Neural cell (in vitro differentiated cells): ENCODE data around the gene RGS16. TPM values are rescaled to one million over a fixed set of nuclear protein-coding genes. Genes with fewer than 3 reads are reported as not detected.

Source experiments
- H2AFZ ChIP-seq: fragments of 200-600, 300-800 bp; sonication (generic), shearing (Covaris generic); 2 replicates; pipeline ENCODE4 v1.6.0; 2014; ENCODE audit warnings: low read depth, mild to moderate bottlenecking, antibody characterized with exemption, low read length, moderate library complexity
- H3F3A ChIP-seq: fragments of 200-600 bp; shearing (Covaris generic); 2 replicates; pipeline ENCODE4 v1.6.1; 2016; ENCODE audit warnings: mild to moderate bottlenecking, moderate library complexity, mixed read lengths, antibody characterized with exemption, low read length; ENCODE audit not compliant: insufficient read depth, poor library complexity, severe bottlenecking
- H3K27ac ChIP-seq: fragments of 200-600, 300-800 bp; sonication (generic), shearing (Covaris generic); 2 replicates; pipeline ENCODE4 v1.5.1; 2014; ENCODE audit warnings: mild to moderate bottlenecking, low read length, moderate library complexity
- H3K27me3 ChIP-seq: fragments of 300-800, 200-600 bp; sonication (generic), shearing (Covaris generic); 2 replicates; pipeline ENCODE4 v1.6.0; 2014; ENCODE audit warnings: mild to moderate bottlenecking, low read depth, low read length, moderate library complexity; ENCODE audit not compliant: insufficient read depth
- H3K36me3 ChIP-seq: fragments of 300-800, 200-600 bp; sonication (generic), shearing (Covaris generic); 2 replicates; pipeline ENCODE4 v1.5.1; 2014; ENCODE audit warnings: mild to moderate bottlenecking, antibody characterized with exemption, low read length, moderate library complexity; ENCODE audit not compliant: insufficient read depth
- H3K4me2 ChIP-seq: fragments of 300-800, 200-600 bp; sonication (generic), shearing (Covaris generic); 2 replicates; pipeline ENCODE4 v1.6.0; 2014; ENCODE audit warnings: mild to moderate bottlenecking, low read length
- H3K4me3 ChIP-seq: fragments of 300-800, 200-600 bp; sonication (generic), shearing (Covaris generic); 2 replicates; pipeline ENCODE4 v1.5.1; 2014; ENCODE audit warnings: mild to moderate bottlenecking, low read length, moderate library complexity
- H3K79me2 ChIP-seq: fragments of 200-600 bp; shearing (Covaris generic); replicated peaks from 2 replicates; pipeline ENCODE4 v1.6.0; 2014; ENCODE audit warnings: mild to moderate bottlenecking, low read length, moderate library complexity; ENCODE audit not compliant: insufficient read depth
- H3K9ac ChIP-seq: fragments of 300-800, 200-600 bp; sonication (generic), shearing (Covaris generic); 2 replicates; pipeline ENCODE4 v1.6.1; 2016; ENCODE audit warnings: mild to moderate bottlenecking, low read length, mixed read lengths
- H3K9me2 ChIP-seq: fragments of 200-600 bp; shearing (Covaris generic); 2 replicates; pipeline ENCODE4 v1.6.1; 2016; ENCODE audit warnings: mild to moderate bottlenecking, low read length, mixed read lengths; ENCODE audit not compliant: insufficient read depth
- H3K9me3 ChIP-seq: fragments of 200-600, 300-800 bp; sonication (generic), shearing (Covaris generic); 2 replicates; pipeline ENCODE4 v1.6.1; 2016; ENCODE audit warnings: mild to moderate bottlenecking, mixed run types, low read length, moderate library complexity, mixed read lengths
- H4K20me1 ChIP-seq: fragments of 200-600 bp; shearing (Covaris generic); 2 replicates; pipeline ENCODE4 v1.6.1; 2016; ENCODE audit warnings: mild to moderate bottlenecking, mixed run types; ENCODE audit not compliant: insufficient read depth
- EP300 ChIP-seq: fragments of 450-650 bp; conservative IDR thresholded peaks from 2 replicates; pipeline ENCODE4 v1.6.1; 2014; ENCODE audit warnings: antibody characterized with exemption, mild to moderate bottlenecking, moderate library complexity; ENCODE audit not compliant: poor library complexity, severe bottlenecking
- EZH2 ChIP-seq: fragments of 200-600, 300-800 bp; shearing (Covaris generic), sonication (generic); IDR thresholded peaks from 2 replicates; pipeline ENCODE4 v1.6.1; 2014; ENCODE audit warnings: antibody characterized with exemption, low read length, borderline replicate concordance, mild to moderate bottlenecking; ENCODE audit not compliant: insufficient read depth, poor library complexity, severe bottlenecking
- MXI1 ChIP-seq: fragments of 450-650 bp; conservative IDR thresholded peaks from 2 replicates; pipeline ENCODE4 v1.6.1; 2014; ENCODE audit warnings: antibody characterized with exemption, mild to moderate bottlenecking; ENCODE audit not compliant: poor library complexity, severe bottlenecking
- POLR2AphosphoS5 ChIP-seq: IDR thresholded peaks from 2 replicates; pipeline ENCODE4 v1.6.1; 2012
- RAD21 ChIP-seq: fragments of 450-650 bp; conservative IDR thresholded peaks from 2 replicates; pipeline ENCODE4 v1.6.1; 2014; ENCODE audit warnings: antibody characterized with exemption, mild to moderate bottlenecking, moderate library complexity
- REST ChIP-seq: IDR thresholded peaks from 2 replicates; pipeline ENCODE4 v1.6.1; 2012; ENCODE audit warnings: borderline replicate concordance
- SMC3 ChIP-seq: fragments of 450-650 bp; conservative IDR thresholded peaks from 2 replicates; pipeline ENCODE4 v1.6.1; 2014; ENCODE audit warnings: antibody characterized with exemption, mild to moderate bottlenecking, moderate library complexity; ENCODE audit not compliant: poor library complexity
- TAF1 ChIP-seq: IDR thresholded peaks from 2 replicates; pipeline ENCODE4 v1.6.1; 2012; ENCODE audit warnings: low read depth
- polyA plus RNA-seq: library from polyadenylated mRNA; depleted of rRNA; stranded (reverse); fragments of >200 nt; gene quantifications from 2 replicates; pipeline ENCODE4 v1.2.3, GENCODE V29; 2014
- TF ChIP-seq, protein P1 (sequence below): fragments of 450-650 bp; IDR thresholded peaks from 2 replicates; pipeline ENCODE4 v1.5.1; 2014; ENCODE audit warnings: antibody characterized with exemption, mild to moderate bottlenecking, moderate library complexity; ENCODE audit not compliant: poor library complexity, severe bottlenecking

The RGS16 gene
- polyA plus RNA-seq, 1 donor from 2014 or later: 1.1 TPM

- Histone ChIP-seq H3K36me3 (no peaks in the 10 kb centered on the region), H3K4me2 (no peak overlapping the region), H3F3A (no peaks in the 10 kb centered on the region), H3K9me2 (no peaks in the 10 kb centered on the region), H3K4me3 (no peak overlapping the region), H3K9me3 (no peaks in the 10 kb centered on the region), H2AFZ (no peak overlapping the region), H3K9ac (no peak overlapping the region), H3K27ac (no peak overlapping the region), H3K79me2 (no peaks in the 10 kb centered on the region), H4K20me1 (no peaks in the 10 kb centered on the region), H3K27me3 (no peaks in the 10 kb centered on the region)
- TF ChIP-seq RAD21 (no peak), REST (no peak), MXI1 (no peak), TAF1 (no peak), POLR2AphosphoS5 (no peak), SMC3 (no peak), EP300 (no peak), EZH2 (no peak)
- TF ChIP-seq, protein P1, sequence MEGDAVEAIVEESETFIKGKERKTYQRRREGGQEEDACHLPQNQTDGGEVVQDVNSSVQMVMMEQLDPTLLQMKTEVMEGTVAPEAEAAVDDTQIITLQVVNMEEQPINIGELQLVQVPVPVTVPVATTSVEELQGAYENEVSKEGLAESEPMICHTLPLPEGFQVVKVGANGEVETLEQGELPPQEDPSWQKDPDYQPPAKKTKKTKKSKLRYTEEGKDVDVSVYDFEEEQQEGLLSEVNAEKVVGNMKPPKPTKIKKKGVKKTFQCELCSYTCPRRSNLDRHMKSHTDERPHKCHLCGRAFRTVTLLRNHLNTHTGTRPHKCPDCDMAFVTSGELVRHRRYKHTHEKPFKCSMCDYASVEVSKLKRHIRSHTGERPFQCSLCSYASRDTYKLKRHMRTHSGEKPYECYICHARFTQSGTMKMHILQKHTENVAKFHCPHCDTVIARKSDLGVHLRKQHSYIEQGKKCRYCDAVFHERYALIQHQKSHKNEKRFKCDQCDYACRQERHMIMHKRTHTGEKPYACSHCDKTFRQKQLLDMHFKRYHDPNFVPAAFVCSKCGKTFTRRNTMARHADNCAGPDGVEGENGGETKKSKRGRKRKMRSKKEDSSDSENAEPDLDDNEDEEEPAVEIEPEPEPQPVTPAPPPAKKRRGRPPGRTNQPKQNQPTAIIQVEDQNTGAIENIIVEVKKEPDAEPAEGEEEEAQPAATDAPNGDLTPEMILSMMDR: no peak
Measured at GRCh38 chr1:182626527-182626926, 22.3 kb upstream of the RGS16 start.

DNA sequence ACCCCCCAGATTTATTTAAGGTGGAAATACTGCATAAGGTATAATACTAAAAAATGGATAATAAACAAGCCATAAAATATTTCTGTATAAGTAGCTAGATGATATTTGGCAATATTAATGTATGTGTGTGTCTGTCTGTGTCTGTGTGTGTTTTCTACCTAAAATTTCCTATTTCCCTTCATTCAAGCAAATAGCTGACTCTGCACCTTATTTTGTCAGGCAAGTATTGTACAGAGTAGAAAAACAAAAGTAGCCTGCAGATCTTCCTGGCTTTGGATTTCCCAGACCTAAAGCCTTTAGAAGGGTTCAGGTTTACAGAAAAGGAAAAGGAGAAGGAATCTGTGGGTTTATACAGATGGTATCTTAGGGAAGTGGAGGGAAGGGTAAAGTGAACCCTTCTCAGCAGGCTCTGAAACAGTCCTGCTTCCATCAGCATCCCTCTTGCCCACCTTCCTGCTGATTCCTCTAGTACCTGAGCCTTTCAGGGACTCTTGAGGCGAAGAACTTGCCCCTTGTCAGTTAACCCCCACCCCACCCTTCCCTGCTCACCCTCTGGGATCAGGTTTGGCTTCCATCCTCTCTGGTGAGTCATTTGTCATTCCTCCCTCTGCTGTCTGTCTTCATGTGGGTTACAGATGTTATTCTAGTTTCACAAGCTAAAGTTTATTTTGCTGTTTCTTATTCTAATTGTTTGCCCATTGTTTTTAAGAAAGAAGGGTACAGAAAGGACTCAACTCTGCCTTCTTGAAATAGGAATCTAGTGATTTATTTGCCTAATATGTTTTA, 21.7 kb upstream of the RGS16 start:
- no peak overlapping the region for H3K27ac ChIP-seq
- H3K9ac ChIP-seq: no peak overlapping the region
- H3K9me3 ChIP-seq: no peaks in the 10 kb centered on the region
- H3K27me3 ChIP-seq: no peaks in the 10 kb centered on the region
- H4K20me1 ChIP-seq: no peaks in the 10 kb centered on the region
- TF ChIP-seq REST (no peak), TAF1 (no peak), MXI1 (no peak), RAD21 (no peak), EP300 (no peak), POLR2AphosphoS5 (no peak), EZH2 (no peak), SMC3 (no peak)
- TF ChIP-seq, protein P1: no peak
- no peak overlapping the region for H2AFZ ChIP-seq
- no peaks in the 10 kb centered on the region for H3K9me2 ChIP-seq
- H3F3A ChIP-seq: no peaks in the 10 kb centered on the region
- H3K4me3 ChIP-seq: no peak overlapping the region
- H3K36me3 ChIP-seq: no peaks in the 10 kb centered on the region
- no peaks in the 10 kb centered on the region for H3K79me2 ChIP-seq
- no peak overlapping the region for H3K4me2 ChIP-seq
